HG03558 (cell line): ENCODE measurements around the gene DBNDD2.

Experiments
- ATAC-seq: cut with Tn5 transposase; IDR thresholded peaks from one replicate; pipeline ENCODE4 v1.9.1; 2021; ENCODE audit warnings: moderate number of reproducible peaks; ENCODE audit not compliant: unreplicated experiment; ENCODE audit errors: extremely low read depth

The DBNDD2 gene

GRCh38 chr20:45407783-45408645, at the start of gene DBNDD2:
Gene DBNDD2 (plus strand): TSS chr20:45408289. CDS start chr20:45408468, 179 bp downstream.
- no peak for ATAC-seq

GRCh38 chr20:45359069-45359405, 49.1 kb upstream of the DBNDD2 start:
- no peak for ATAC-seq

GRCh38 chr20:45359406-45360148, 48.5 kb upstream of the DBNDD2 start:
- ATAC-seq, result no peak

- no peak for ATAC-seq
These were observed 46.3 kb upstream of the DBNDD2 start for GRCh38 chr20:45361793-45362192.

GRCh38 chr20:45362804-45363610, 45.1 kb upstream of the DBNDD2 start, which contains the start of gene SYS1:
Gene SYS1 (plus strand): TSS chr20:45363156. CDS start chr20:45363532, 376 bp downstream.
- ATAC-seq, result peak; percentile 77

GRCh38 chr20:45363611-45364492, 44.2 kb upstream of the DBNDD2 start:
- ATAC-seq, result no peak

GRCh38 chr20:45365444-45365970, 42.6 kb upstream of the DBNDD2 start:
- no peak for ATAC-seq

- ATAC-seq, result no peak
These were observed 41.9 kb upstream of the DBNDD2 start for GRCh38 chr20:45366192-45366591.

GRCh38 chr20:45366631-45367030, 41.5 kb upstream of the DBNDD2 start:
- no peak for ATAC-seq

GRCh38 chr20:45367126-45367525, 41.0 kb upstream of the DBNDD2 start:
- no peak for ATAC-seq

GRCh38 chr20:45368221-45368980, 39.7 kb upstream of the DBNDD2 start:
- peak; percentile 85 for ATAC-seq

- ATAC-seq, result no peak
These were observed 37.4 kb upstream of the DBNDD2 start for GRCh38 chr20:45370571-45371160.

- no peak for ATAC-seq
These were observed 35.8 kb upstream of the DBNDD2 start for GRCh38 chr20:45372241-45372640.

GRCh38 chr20:45372646-45373352, 35.3 kb upstream of the DBNDD2 start:
- no peak for ATAC-seq

- ATAC-seq, result no peak
These were observed 34.6 kb upstream of the DBNDD2 start for GRCh38 chr20:45373353-45374100.

GRCh38 chr20:45374101-45374467, 34.0 kb upstream of the DBNDD2 start:
- ATAC-seq, result no peak

- no peak for ATAC-seq
These were observed 33.1 kb upstream of the DBNDD2 start for GRCh38 chr20:45374966-45375365.
